CD4-positive, alpha-beta T cell treated with Interleukin-17A for 4 hours (primary cell): ENCODE data around the gene RPS27A.
"Not testable (repeated sequence)": the region's sequence is repeated elsewhere in the genome, so short reads cannot be mapped to it uniquely, and the experiment has no call there.

Experiments
- DNase-seq: peaks from one replicate; pipeline ENCODE4 v3.0.0-alpha.2; 2020; ENCODE audit warnings: mixed read lengths

RPS27A gene

DNA sequence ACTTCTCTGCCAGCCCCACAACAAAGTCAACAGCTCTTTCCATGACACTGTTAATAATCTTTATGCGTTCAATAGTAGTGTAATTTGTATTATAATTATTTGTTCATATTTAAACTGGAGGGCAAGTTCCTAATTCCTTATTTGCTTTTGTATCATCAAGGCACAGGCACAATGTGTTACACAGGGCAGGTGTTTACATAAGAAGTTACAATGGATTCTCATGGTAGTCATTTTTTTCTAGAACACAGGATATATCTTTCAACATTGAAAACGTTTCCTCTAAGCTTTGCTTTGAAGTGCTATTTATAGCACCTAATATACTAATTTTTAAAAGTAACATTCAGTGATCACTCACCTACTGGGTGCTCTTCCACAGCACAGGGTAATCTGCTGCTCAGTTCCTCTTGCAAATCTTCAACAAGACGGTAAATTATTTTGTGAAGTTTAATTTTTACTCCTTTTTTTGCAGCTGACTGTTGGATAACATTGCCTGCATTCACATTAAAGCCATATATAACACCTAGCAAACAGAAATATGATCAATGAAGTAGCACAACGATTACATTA is 7.3 kb downstream of the RPS27A start:
- no peak for DNase-seq

DNA sequence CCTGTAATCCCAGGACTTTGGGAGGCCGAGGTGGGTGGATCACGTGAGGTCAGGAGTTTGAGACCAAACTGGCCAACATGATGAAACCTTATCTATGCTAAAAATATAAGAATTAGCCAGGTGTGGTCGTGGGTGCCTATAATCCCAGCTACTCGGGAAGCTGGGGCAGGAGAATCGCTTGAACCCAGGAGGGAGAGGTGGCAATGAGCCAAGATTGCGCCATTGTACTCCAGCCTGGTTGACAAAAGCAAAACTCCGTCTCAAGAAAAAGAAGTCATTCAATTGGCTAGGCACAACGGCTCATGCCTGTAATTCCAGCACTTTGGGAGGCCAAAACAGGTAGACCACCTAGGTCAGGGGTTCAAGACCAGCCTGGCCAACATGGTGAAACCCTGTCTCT is 9.1 kb downstream of the RPS27A start:
- DNase-seq, result not testable (repeated sequence)

DNA sequence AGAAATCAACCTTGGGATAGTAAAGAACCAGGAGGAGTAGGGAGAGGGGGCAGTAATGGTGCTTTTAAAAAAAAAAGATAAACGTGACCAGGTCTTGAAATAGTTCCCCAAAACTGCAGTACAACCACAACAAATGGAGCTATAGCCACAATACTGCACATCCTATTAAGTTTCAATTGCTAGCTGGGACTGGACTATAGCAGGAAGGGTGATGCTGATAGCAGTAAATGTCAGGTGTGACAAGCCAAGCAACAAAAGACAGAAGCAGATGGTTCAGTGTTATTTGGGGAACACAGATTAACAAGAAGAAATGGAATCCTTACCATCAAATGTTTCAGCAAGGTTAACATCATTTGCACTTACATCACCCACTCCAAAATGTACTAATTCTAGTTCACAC is 10.1 kb downstream of the RPS27A start:
- no peak for DNase-seq

DNA sequence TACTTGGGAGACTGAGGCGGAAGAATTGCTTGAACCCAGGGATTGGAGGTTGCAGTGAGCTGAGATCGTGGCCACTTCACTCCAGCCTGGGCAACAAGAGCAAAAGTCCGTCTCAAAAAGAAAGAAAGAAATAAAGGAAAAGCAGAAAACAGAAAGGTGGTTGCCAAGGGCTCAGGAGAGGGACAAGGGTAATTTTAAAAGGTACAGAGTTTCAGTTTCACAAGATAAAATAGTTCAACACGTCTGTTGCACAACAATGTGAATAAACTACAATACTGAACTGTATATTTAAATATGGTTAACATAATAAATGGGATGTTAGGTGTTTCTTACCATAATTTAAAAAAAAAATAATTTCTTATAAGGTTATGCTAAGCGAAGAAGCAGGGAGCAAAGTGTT is 12.9 kb downstream of the RPS27A start:
- no peak for DNase-seq

DNA sequence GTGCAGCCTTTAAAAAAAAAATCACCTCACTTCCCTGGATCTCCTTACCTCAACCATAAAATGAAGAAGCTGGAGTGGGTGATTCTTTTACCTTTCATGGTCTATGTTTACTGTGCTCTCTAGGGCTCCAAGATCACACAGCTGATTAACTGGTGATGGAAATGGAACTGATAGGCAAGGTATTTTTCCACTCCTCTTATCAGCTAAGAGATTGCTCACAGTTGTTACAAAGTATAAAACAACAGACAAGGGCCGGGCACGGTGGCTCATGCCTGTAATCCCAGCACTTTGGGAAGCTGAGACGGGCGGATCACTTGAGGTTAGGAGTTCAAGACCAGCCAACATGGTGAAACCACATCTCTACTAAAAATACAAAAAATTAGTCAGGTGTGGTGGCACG is 14.5 kb downstream of the RPS27A start:
- DNase-seq, result no peak

DNA sequence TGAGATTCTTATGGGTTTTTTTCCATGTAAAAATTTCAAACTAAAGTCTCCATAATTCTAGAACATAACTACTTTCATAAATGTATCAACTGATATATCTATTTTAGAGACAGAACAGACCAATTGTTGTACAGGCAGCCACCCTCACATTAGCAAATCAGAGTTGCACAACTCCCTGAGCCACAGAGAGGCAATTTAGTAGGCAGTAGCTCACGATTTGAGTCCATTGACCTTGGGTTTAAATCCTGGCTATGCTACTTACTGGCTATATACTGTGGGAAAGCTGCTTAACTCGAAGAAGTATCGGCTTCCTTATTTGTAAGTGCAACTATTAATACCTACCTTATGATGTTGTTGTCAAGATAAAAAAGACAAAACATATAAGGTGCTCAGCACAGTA is 20.3 kb downstream of the RPS27A start:
- DNase-seq, result no peak

DNA sequence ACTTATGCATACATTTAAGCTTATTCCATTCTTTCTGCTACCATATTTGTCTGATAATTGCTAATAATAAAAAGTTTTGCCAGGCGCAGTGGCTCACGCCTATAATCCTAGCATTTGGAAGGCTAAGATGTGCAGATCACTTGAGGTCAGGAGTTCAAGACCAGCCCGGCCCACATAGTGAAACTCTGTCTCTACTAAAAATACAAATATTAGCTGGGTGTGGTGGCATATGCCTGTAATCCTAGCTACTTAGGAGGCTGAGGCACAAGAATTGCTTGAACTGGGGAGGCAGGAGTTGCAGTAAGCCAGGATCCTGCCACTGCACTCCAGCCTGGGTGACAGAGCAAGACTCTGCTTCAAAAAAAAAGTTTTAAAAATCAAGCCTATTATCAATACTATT is 27.1 kb downstream of the RPS27A start:
- DNase-seq, result not testable (repeated sequence)

DNA sequence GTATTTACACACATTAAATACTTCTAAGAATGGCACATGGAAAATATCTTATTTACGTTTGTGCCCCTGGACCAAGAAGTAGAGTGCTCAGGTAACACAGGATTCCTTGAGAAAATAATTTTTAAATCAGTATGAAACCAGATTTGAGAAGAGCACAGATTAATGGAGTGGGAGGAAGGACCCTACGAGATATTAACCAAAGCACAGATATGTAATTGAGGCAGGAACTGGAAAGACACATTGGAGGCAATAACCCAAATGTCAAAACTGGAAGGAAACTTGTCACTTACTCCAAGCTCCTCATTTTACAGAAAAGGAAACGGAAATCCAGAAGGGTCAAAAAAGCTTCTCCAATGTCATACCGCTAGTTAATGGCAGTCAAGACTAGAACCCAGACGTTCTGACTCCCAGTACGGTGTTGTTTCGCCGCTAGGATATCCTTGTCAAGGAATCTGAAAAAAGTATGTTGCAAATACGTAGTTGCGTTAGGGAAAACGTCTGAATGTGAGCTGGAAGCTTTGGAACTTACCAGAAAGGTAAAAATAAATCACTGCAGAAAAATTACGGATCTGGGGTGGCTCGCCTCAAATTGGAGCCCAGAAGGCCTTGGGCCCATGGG is 35.9 kb downstream of the RPS27A start:
- no peak for DNase-seq

DNA sequence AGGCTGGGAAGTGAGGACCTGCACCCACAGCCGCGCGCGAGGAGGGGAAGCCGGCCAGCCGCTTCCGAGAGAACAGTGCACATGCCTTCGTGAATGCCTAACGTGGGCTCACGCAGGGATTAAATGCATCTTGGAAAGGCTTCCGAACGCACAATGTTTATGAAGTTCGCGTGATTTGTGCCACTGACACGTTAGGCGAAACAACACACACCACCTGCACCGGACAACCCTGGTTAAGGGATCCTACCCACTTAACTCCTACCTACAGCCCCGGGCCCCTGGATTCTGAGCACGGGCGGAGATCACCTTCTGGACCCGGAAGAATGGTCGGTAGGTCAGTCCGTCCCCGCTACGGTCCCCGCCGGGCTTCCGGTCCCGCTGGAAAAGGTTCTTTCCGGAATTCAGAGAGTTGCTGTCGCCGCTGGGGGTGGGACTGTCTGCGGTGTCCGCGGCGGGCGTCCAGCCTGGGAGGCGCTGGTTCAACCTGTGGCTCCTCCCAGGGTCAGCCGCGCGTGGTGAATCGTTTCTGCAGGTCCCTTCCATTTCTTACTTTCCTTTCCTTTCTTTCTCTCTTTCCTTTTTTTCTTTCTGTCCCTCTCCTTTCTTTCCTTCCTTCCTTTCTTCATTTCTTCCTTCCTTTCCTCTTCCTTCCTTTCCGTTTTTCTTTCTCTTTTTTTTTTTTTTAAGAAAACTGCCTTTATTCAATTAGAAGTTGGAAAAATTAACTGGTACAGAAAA is 36.6 kb downstream of the RPS27A start, which contains the start of gene MTIF2:
Gene MTIF2 (minus strand): TSS at position 325 of the 738 bp plus-strand sequence. CDS start 5,373 bp downstream, outside the sequence.
- peak; percentile 89 for DNase-seq

DNA sequence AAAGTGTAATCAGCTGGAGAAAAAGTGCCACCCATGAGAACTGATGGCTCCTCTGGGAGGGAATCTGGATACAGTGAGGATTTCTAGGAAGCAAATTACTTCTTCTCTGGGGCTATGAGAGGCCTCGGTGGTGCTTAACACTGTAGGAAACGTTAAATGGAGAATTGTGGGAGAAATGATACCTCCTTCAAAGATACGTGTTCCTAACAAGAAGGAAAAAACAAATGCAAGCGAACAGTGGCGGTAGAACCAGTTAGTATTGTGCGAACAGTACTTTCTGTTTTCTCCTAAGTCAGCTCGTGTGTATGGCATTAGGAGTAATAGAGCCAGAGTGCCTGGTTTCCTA is 37.1 kb downstream of the RPS27A start:
- peak; percentile 7 for DNase-seq

DNA sequence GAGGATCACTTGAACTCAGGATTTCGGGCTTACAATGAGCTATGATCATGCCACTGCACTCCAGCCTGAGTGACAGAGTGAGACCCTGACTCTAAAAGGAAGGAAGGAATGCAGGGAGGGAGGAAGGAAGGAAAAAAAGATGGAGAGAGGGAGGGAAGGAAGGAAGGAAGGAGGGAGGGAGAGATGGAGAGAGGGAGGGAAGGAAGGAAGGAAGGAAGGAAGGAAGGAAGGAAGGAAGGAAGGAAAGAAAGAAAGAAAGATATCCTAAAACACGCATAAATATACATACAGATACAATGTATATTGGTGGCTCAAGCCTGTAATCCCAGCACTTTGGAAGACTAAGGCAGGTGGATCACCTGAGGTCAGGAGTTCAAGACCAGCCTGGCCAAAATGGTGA is 41.9 kb downstream of the RPS27A start:
- not testable (repeated sequence) for DNase-seq

DNA sequence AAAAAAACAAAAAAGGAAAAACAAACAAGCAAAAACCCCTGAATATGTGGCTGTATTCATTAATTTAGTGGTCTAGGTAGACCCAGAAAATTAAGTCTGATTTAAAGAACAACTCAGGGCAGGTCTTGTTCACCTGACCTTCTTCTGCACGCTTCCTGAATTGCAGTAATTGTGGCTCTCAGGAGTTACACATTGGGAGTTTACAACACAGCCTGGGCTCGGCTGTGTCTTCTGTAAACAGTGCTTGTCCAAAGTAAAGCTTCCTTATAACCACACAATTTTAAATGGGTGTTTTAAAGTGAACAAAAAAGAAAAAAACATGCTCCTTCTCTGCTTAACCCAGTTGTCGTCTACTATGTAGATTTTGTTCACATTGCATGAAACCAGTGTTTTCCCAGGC is 44.8 kb downstream of the RPS27A start:
- DNase-seq, result no peak

DNA sequence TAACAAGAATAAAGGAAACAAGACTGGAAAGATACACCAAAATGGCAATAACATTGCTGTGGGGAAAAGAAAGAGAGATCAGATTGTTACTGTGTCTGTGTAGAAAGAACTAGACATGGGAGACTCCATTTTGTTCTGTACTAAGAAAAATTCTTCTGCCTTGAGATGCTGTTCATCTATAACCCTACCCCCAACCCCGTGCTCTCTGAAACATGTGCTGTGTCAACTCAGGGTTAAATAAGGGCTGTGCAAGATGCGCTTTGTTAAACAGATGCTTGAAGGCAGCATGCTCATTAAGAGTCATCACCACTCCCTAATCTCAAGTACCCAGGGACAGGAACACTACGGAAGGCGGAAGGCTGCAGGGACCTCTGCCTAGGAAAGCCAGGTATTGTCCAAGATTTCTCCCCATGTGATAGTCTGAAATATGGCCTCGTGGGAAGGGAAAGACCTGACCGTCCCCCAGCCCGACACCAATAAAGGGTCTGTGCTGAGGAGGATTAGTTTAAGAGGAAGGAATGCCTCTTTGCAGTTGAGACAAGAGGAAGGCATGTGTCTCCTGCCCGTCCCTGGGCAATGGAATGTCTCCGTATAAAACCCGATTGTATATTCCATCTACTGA is 46.8 kb downstream of the RPS27A start:
- DNase-seq, result not testable (repeated sequence)

DNA sequence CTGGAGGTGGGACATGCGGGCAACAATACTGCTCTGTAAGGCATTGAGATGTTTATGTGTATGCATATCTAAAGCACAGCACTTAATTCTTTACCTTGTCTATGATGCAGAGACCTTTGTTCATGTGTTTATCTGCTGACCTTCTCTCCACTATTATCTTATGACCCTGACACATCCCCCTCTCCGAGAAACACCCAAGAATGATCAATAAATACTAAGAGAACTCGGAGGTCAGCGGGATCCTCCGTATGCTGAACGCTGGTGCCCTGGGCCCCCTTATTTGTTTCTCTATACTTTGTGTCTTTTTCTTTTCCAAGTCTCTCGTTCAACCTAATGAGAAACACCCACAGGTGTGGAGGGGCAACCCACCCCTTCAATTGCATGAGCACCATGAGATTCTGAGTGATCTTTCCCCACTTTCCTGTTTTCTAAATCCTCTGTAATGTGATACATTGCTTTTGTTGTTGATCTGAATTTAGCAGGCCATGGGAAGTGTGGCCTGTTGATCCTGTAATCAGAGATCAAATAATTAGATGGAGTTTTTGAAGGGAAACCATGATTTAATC is 47.5 kb downstream of the RPS27A start:
- DNase-seq, result not testable (repeated sequence)

DNA sequence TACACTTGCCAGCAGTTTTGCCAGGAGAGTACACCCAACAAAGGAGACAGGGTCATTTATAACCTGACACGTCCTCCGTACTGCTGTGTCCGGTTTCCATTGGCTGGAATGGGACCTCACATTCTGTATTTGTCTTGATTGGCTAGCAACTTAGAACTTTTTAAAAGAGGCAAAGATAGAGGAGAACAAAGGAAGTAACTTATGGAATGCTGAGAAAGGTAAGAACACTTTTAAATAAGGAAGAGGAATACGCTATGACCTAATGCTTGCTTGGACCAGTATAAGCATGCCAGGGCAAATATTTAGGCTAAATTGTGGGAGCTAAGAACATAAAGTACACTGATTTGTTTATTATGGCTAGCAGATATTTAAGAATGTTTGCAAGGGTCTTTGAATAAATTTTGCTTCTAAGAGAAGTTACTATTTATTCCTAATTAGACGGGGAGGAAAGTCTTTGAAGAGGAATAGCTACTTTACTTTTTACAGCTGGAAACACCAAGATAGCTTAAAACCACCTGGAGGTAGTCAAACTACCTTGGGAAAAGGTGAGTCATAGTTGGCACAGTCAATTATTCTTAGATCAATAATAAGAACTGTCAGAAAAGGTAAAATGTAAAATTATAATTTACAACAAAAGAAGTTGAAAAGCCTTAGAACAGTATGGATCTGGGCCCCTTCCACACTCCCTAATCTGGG is 48.5 kb downstream of the RPS27A start:
- not testable (repeated sequence) for DNase-seq

DNA sequence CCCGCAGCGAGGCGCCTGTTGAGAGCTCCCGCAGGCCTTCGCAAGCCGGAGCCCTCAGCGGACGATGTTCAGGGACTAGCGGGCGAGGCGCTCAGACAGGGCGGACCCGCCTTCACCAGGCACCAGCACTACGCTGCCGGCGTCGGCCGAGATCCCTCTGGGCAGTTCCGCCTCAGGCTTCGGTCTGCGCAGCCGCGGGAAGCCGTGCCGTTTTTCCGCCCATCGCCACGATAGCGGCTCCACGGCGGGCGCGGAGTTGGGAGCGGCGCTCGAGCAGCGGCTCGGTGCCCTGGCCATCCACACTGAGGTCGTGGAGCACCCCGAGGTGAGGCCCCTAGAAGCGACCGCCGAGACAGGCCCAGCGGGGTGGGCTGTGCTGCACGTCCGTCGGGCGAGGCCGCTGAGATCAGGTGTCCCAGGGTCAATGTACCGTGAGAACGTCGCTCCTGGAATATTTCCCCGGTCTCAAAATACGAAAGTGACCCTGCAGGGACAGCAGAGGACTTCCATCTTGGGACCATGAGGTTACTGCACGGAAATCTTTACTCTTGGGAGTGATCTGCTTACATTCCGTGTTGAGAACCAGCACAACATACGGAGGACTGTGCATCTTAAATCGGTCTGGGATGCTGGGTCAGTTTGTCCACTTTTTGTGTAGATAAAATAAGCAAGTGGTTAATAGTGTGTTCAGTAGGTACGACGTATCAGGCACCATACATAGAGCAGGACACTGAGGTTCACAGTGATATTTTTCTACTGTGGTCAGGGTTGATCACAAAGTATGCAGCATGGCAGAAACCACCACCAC is 49.8 kb downstream of the RPS27A start:
- DNase-seq, result peak; percentile 92

DNA sequence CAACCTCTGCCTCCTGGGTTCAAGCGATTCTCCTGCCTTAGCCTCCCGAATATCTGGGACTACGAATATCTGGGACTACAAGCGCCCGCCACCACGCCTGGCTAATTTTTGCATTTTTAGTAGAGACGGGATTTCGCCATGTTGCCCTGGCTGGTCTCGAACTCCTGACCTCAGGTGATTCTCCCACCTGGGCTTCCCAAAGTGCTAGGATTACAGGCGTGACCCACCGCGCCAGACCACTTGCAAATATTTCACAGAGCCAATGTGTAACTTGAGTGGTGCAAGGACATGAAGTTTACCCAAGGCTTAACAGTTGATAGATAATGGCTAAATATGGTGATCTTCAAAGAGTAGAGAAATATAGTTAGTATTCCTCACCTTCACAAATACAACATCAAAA is 50.6 kb downstream of the RPS27A start:
- no peak for DNase-seq
